Endothelial cell of umbilical vein (primary cell): Measurements from ENCODE around the gene SWT1. TPM values are rescaled to one million over a fixed set of nuclear protein-coding genes. Genes with fewer than 3 reads are reported as not detected.
"Not testable (repeated sequence)": the region's sequence is repeated elsewhere in the genome, so short reads cannot be mapped to it uniquely, and the experiment has no call there.

Experiments
- BruUV-seq: library from RNA; stranded (reverse); fragments of 400-500 nt; replicated peaks from 2 replicates; lab custom pipeline; 2021; lab: Mats Ljungman, UMichigan
- CTCF ChIA-PET: fragments of 300-600, 350-600 bp; sonication (Branson Sonifier 250); formaldehyde crosslinking; loops from one replicate; lab custom pipeline; 2021; ENCODE audit warnings: antibody characterized with exemption, inconsistent platforms; lab: Charles Lee
- POLR2A ChIA-PET: fragments of 300-600, 350-600 bp; sonication (Branson Sonifier 250); formaldehyde crosslinking; loops from one replicate; lab custom pipeline; 2021; ENCODE audit warnings: antibody characterized with exemption, inconsistent platforms; lab: Charles Lee
- DNase-seq: peaks from one replicate; pipeline ENCODE4 v3.0.0-alpha.2; 2011; ENCODE audit warnings: low read depth, low spot score
- FAIRE-seq: peaks from 2 replicates; lab custom pipeline; 2011; peaks lifted over from hg19 to GRCh38; lab: Jason Lieb, UNC
- H2AFZ ChIP-seq: 2 replicates; pipeline ENCODE4 v1.6.0; 2012; ENCODE audit warnings: low read depth, low read length, control low read depth, inconsistent platforms
- H3K27ac ChIP-seq: 2 replicates; pipeline ENCODE4 v1.5.1; 2011; ENCODE audit warnings: low read depth, mild to moderate bottlenecking, control low read depth, low read length, moderate library complexity; ENCODE audit not compliant: insufficient read depth
- H3K27me3 ChIP-seq, 2 experiments: 2 replicates each; pipeline versions ENCODE4 v1.6.0 to v1.6.1; 2011; ENCODE audit warnings: low read length in 2 of 2, mixed read lengths in 1 of 2; ENCODE audit not compliant: control insufficient read depth in 2 of 2, insufficient read depth in 2 of 2
- H3K36me3 ChIP-seq, 2 experiments: 2 replicates in 1 of 2; 3 replicates in 1 of 2; pipeline ENCODE4 v1.5.1; 2011; ENCODE audit warnings: low read length in 2 of 2, mild to moderate bottlenecking in 1 of 2, moderate library complexity in 1 of 2; ENCODE audit not compliant: control insufficient read depth in 2 of 2, insufficient read depth in 2 of 2; ENCODE audit errors: extremely low read depth in 1 of 2
- H3K4me1 ChIP-seq: 3 replicates; pipeline ENCODE4 v1.5.1; 2011; ENCODE audit warnings: mild to moderate bottlenecking, low read length; ENCODE audit not compliant: control insufficient read depth, insufficient read depth; ENCODE audit errors: extremely low read depth
- H3K4me2 ChIP-seq: 2 replicates; pipeline ENCODE4 v1.6.1; 2011; ENCODE audit warnings: low read length, control low read depth, mixed read lengths; ENCODE audit not compliant: insufficient read depth
- H3K4me3 ChIP-seq, 3 experiments: fragments of 200-600 bp in 1 of 3; sonication (generic), shearing (Covaris generic) in 1 of 3; replicated peaks in 1 of 3; 2 replicates each; pipeline ENCODE4 v1.5.1; 2011 to 2016; ENCODE audit warnings: control low read depth in 3 of 3, low read length in 3 of 3, mild to moderate bottlenecking in 2 of 3, inconsistent platforms in 1 of 3, low read depth in 1 of 3, moderate library complexity in 1 of 3; ENCODE audit not compliant: insufficient read depth in 1 of 3
- H3K79me2 ChIP-seq: 2 replicates; pipeline ENCODE4 v1.6.0; 2012; ENCODE audit warnings: low read length, inconsistent platforms; ENCODE audit not compliant: control insufficient read depth, insufficient read depth
- H3K9ac ChIP-seq: replicated peaks from 2 replicates; pipeline ENCODE3; 2011; ENCODE audit warnings: low read length, control low read depth; ENCODE audit not compliant: insufficient read depth; ENCODE audit errors: extremely low read depth
- H3K9me1 ChIP-seq: replicated peaks from 3 replicates; pipeline ENCODE4 v1.6.0; 2011; ENCODE audit warnings: mild to moderate bottlenecking, low read length; ENCODE audit not compliant: control insufficient read depth, insufficient read depth; ENCODE audit errors: extremely low read depth
- H3K9me3 ChIP-seq: replicated peaks from 2 replicates; pipeline ENCODE4 v1.5.1; 2012; ENCODE audit warnings: low read length, inconsistent platforms; ENCODE audit not compliant: control insufficient read depth, insufficient read depth
- H4K20me1 ChIP-seq: replicated peaks from 2 replicates; pipeline ENCODE3; 2011; ENCODE audit warnings: mild to moderate bottlenecking, low read length; ENCODE audit not compliant: control insufficient read depth, insufficient read depth; ENCODE audit errors: extremely low read depth
- dilution Hi-C: fragments of 300-500 bp; cut with MboI; formaldehyde crosslinking; loops from one replicate; pipeline ENCODE4 v1.15.0; 2019; ENCODE audit warnings: low sequenced_read_pairs; ENCODE audit not compliant: extremely low pct_ligation_motif_present
- intact Hi-C: fragments of 100-400 bp; cut with micrococcal nuclease; formaldehyde crosslinking; loops from one replicate; pipeline ENCODE4 v1.10.0; 2022
- polyA plus RNA-seq, 4 experiments: library from polyadenylated mRNA; depleted of rRNA in 3 of 4; stranded (reverse) in 3 of 4; unstranded in 1 of 4; fragments of >200 nt; gene quantifications; 2 replicates each; pipeline versions ENCODE4 v1.2.1 to v1.2.3, GENCODE V29; 2011 to 2012; ENCODE audit warnings: missing spikeins in 1 of 4
- total RNA-seq: library from RNA; stranded (reverse); gene quantifications from 2 replicates; pipeline ENCODE4 v1.2.3, GENCODE V29; 2021

Gene SWT1
- total and polyA plus RNA-seq, 2 donors (not counting 3 experiments of a cell fraction or from before 2014, with no cell fraction given) = 1.0 to 4.3 TPM

DNA sequence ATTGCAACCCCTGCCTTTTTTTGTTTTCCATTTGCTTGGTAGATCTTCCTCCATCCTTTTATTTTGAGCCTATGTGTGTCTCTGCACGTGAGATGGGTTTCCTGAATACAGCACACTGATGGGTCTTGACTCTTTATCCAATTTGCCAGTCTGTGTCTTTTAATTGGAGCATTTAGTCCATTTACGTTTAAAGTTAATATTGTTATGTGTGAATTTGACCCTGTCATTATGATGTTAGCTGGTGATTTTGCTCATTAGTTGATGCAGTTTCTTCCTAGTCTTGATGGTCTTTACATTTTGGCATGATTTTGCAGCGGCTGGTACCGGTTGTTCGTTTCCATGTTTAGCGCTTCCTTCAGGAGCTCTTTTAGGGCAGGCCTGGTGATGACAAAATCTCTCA is 98.6 kb downstream of the SWT1 start:
- H3K36me3 ChIP-seq, FAIRE-seq, H3K9me3 ChIP-seq, H2AFZ ChIP-seq, BruUV-seq, DNase-seq, CTCF ChIA-PET, H3K79me2 ChIP-seq, H3K9me1 ChIP-seq, H3K27ac ChIP-seq, H4K20me1 ChIP-seq, intact Hi-C loops, H3K4me3 ChIP-seq, H3K4me2 ChIP-seq, dilution Hi-C loops, POLR2A ChIA-PET, H3K9ac ChIP-seq, H3K27me3 ChIP-seq, H3K4me1 ChIP-seq: not testable (repeated sequence)

DNA sequence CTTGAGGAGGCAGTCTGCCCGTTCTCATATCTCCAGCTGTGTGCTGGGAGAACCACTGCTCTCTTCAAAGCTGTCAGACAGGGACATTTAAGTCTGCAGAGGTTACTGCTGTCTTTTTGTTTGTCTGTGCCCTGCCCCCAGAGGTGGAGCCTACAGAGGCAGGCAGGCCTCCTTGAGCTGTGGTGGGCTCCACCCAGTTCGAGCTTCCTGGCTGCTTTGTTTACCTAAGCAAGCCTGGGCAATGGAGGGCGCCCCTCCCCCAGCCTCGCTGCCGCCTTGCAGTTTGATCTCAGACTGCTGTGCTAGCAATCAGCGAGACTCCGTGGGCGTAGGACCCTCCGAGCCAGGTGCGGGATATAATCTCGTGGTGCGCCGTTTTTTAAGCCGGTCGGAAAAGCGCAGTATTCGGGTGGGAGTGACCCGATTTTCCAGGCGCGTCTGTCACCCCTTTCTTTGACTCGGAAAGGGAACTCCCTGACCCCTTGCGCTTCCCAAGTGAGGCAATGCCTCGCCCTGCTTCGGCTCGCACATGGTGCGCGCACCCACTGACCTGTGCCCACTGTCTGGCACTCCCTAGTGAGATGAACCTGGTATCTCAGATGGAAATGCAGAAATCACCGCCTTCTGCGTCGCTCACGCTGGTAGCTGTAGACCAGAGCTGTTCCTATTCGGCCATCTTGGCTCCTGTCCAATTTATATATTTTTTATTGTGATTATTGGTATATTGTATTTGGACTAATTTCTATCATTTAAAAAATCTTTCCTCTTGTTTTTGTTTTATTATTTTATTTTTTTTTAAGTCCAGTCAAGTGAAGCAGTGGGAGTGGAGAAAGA is 100.4 kb downstream of the SWT1 start:
- H3K4me2 ChIP-seq, H3K27me3 ChIP-seq, DNase-seq, H4K20me1 ChIP-seq, H3K79me2 ChIP-seq, POLR2A ChIA-PET, H3K9me1 ChIP-seq, FAIRE-seq, intact Hi-C loops, BruUV-seq, dilution Hi-C loops, H3K9me3 ChIP-seq, H3K9ac ChIP-seq, H3K27ac ChIP-seq, H2AFZ ChIP-seq, H3K4me3 ChIP-seq, H3K36me3 ChIP-seq, H3K4me1 ChIP-seq: not testable (repeated sequence)
- CTCF ChIA-PET = interaction anchor here (1.5 kb wide), 1 partner anchor 13 kb away, joined by 4 read pairs; no protein-coding TSS in a partner anchor
